HCT116 (cell line): Measurements from ENCODE around the gene WWOX. TPM values are rescaled to one million over a fixed set of nuclear protein-coding genes. Genes with fewer than 3 reads are reported as not detected.

Experiments
- ATAC-seq: fragments of 200-7000 bp; cut with Tn5 transposase; 2 replicates; pipeline ENCODE4 v1.9.1; 2020; ENCODE audit warnings: mild to moderate bottlenecking, moderate library complexity
- BruUV-seq: library from RNA; stranded (reverse); fragments of 400-500 nt; replicated peaks from 2 replicates; lab custom pipeline; 2021; lab: Mats Ljungman, UMichigan
- CTCF ChIA-PET: fragments of 300-600 bp; sonication (Branson Sonifier 250); formaldehyde crosslinking; loops from one replicate; lab custom pipeline; 2021; ENCODE audit warnings: antibody characterized with exemption; lab: Charles Lee
- POLR2A ChIA-PET: fragments of 300-600, 350-600 bp; sonication (Branson Sonifier 250); formaldehyde crosslinking; loops from one replicate; lab custom pipeline; 2021; ENCODE audit warnings: antibody characterized with exemption; lab: Charles Lee
- RAD21 ChIA-PET, 2 experiments: fragments of 300-600 bp; sonication (Branson Sonifier 250); formaldehyde crosslinking; loops; one replicate each; lab custom pipeline; 2023; ENCODE audit warnings: low total read pairs in 2 of 2; ENCODE audit not compliant: uncharacterized antibody in 2 of 2, unreplicated experiment in 2 of 2, low non-redundant PET in 1 of 2; lab: Charles Lee
- DNase-seq: peaks from one replicate; pipeline ENCODE4 v3.0.0-alpha.2; 2010; ENCODE audit warnings: low read depth, low spot score
- H2AFZ ChIP-seq: fragments of 200-600 bp; shearing (Covaris generic), sonication (generic); 2 replicates; pipeline ENCODE4 v1.6.1; 2017; ENCODE audit warnings: low read depth, mixed run types, mixed read lengths, antibody characterized with exemption, low read length; ENCODE audit not compliant: poor library complexity, severe bottlenecking
- H3K27ac ChIP-seq: 2 replicates; pipeline ENCODE4 v1.5.1; 2012; ENCODE audit warnings: low read depth, low read length
- H3K27me3 ChIP-seq: fragments of 200-600 bp; sonication (generic); 2 replicates; pipeline ENCODE4 v1.6.1; 2016; ENCODE audit warnings: mixed run types, low read length, mixed read lengths; ENCODE audit not compliant: insufficient read depth
- H3K36me3 ChIP-seq, 2 experiments: fragments of 200-500 bp in 1 of 2; fragments of 200-600 bp in 1 of 2; sonication (Bioruptor generic) in 1 of 2; sonication (generic) in 1 of 2; 2 replicates each; pipeline versions ENCODE4 v1.5.1 to v1.6.1; 2014 to 2016; ENCODE audit warnings: low read length in 2 of 2, inconsistent platforms in 1 of 2, mixed read lengths in 1 of 2, mixed run types in 1 of 2; ENCODE audit not compliant: insufficient read depth in 2 of 2, control insufficient read depth in 1 of 2
- H3K4me1 ChIP-seq, 2 experiments: fragments of 200-600 bp in 1 of 2; sonication (generic) in 1 of 2; 2 replicates each; pipeline versions ENCODE4 v1.5.1 to v1.6.1; 2012 to 2017; ENCODE audit warnings: low read length in 2 of 2, inconsistent platforms in 1 of 2, mild to moderate bottlenecking in 1 of 2, mixed read lengths in 1 of 2, mixed run types in 1 of 2, moderate library complexity in 1 of 2; ENCODE audit not compliant: insufficient read depth in 2 of 2, control insufficient read depth in 1 of 2
- H3K4me2 ChIP-seq: fragments of 200-600 bp; sonication (generic); 2 replicates; pipeline ENCODE4 v1.6.1; 2017; ENCODE audit warnings: mixed run types, low read length, mixed read lengths
- H3K4me3 ChIP-seq, 2 experiments: fragments of 200-600 bp in 1 of 2; sonication (generic) in 1 of 2; replicated peaks in 1 of 2; 2 replicates each; pipeline ENCODE4 v1.5.1; 2011 to 2016; ENCODE audit warnings: low read length in 2 of 2, control low read depth in 1 of 2, low read depth in 1 of 2, mild to moderate bottlenecking in 1 of 2, mixed read lengths in 1 of 2, mixed run types in 1 of 2
- H3K79me2 ChIP-seq: fragments of 200-600 bp; sonication (generic); 2 replicates; pipeline ENCODE4 v1.6.1; 2017; ENCODE audit warnings: mild to moderate bottlenecking, mixed run types, low read length, moderate library complexity, mixed read lengths; ENCODE audit not compliant: insufficient read depth
- H3K9ac ChIP-seq: fragments of 200-600 bp; sonication (generic); 2 replicates; pipeline ENCODE4 v1.6.1; 2016; ENCODE audit warnings: low read length, mixed read lengths
- H3K9me2 ChIP-seq: fragments of 200-600 bp; sonication (generic), shearing (Covaris generic); 2 replicates; pipeline ENCODE4 v1.6.1; 2017; ENCODE audit warnings: mixed run types, mild to moderate bottlenecking, moderate library complexity; ENCODE audit not compliant: insufficient read depth
- H3K9me3 ChIP-seq, 2 experiments: fragments of 200-500 bp in 1 of 2; fragments of 200-600 bp in 1 of 2; sonication (Bioruptor generic) in 1 of 2; sonication (generic) in 1 of 2; 2 replicates each; pipeline ENCODE4 v1.6.1; 2014 to 2017; ENCODE audit warnings: low read length in 2 of 2, mixed read lengths in 2 of 2, inconsistent platforms in 1 of 2, low read depth in 1 of 2, mild to moderate bottlenecking in 1 of 2, mixed run types in 1 of 2, moderate library complexity in 1 of 2; ENCODE audit not compliant: control insufficient read depth in 1 of 2, insufficient read depth in 1 of 2
- H4K20me1 ChIP-seq: fragments of 200-600 bp; sonication (generic), shearing (Covaris generic); 2 replicates; pipeline ENCODE4 v1.6.1; 2017; ENCODE audit warnings: mixed run types, mild to moderate bottlenecking, moderate library complexity; ENCODE audit not compliant: insufficient read depth
- ATF3 ChIP-seq: IDR thresholded peaks from 2 replicates; pipeline ENCODE4 v1.6.1; 2012
- CEBPB ChIP-seq: IDR thresholded peaks from 2 replicates; pipeline ENCODE4 v1.6.1; 2012; ENCODE audit warnings: low read depth
- CTCF ChIP-seq, 3 experiments: fragments of 200-600 bp in 1 of 3; sonication (generic) in 1 of 3; IDR thresholded peaks in 2 of 3; conservative IDR thresholded peaks in 1 of 3; 2 replicates each; pipeline ENCODE4 v1.5.1; 2012 to 2017; ENCODE audit warnings: low read depth in 2 of 3, low read length in 2 of 3, antibody characterized with exemption in 1 of 3, borderline replicate concordance in 1 of 3, control low read depth in 1 of 3, mild to moderate bottlenecking in 1 of 3, mixed read lengths in 1 of 3, mixed run types in 1 of 3, moderate library complexity in 1 of 3; ENCODE audit not compliant: insufficient read depth in 1 of 3
- EZH2 ChIP-seq: fragments of 200-600 bp; sonication (generic); IDR thresholded peaks from 2 replicates; pipeline ENCODE4 v1.6.1; 2017; ENCODE audit warnings: antibody characterized with exemption, mixed run types
- FOSL1 ChIP-seq: IDR thresholded peaks from 2 replicates; pipeline ENCODE4 v1.6.1; 2012; ENCODE audit warnings: low read depth
- JUND ChIP-seq: IDR thresholded peaks from 2 replicates; pipeline ENCODE4 v1.6.1; 2012
- RAD21 ChIP-seq: IDR thresholded peaks from 2 replicates; pipeline ENCODE4 v1.6.1; 2012; ENCODE audit warnings: low read depth, mild to moderate bottlenecking
- REST ChIP-seq: IDR thresholded peaks from 2 replicates; pipeline ENCODE4 v1.6.1; 2012; ENCODE audit warnings: low read depth
- SRF ChIP-seq: IDR thresholded peaks from 2 replicates; pipeline ENCODE4 v1.6.1; 2012; ENCODE audit warnings: low read depth
- ZBTB33 ChIP-seq: IDR thresholded peaks from 2 replicates; pipeline ENCODE4 v1.6.1; 2011; ENCODE audit warnings: mild to moderate bottlenecking, low read length, moderate library complexity; ENCODE audit not compliant: insufficient replicate concordance; ENCODE audit errors: extremely low read depth
- intact Hi-C: fragments of 100-400 bp; cut with micrococcal nuclease; formaldehyde crosslinking; loops from 2 replicates; pipeline ENCODE4 v1.10.0; 2022
- total RNA-seq: library from RNA; stranded (reverse); gene quantifications from one replicate; pipeline ENCODE4 v1.2.1, GENCODE V29; 2021; ENCODE audit not compliant: unreplicated experiment

The WWOX gene
- total RNA-seq, 1 experiment from 2014 or later = 13.7 TPM

- no peak for TF ChIP-seq CEBPB
Observed at GRCh38 chr16:78830599-78830998, 731.1 kb downstream of the WWOX start (continued).

- intact Hi-C loops = no loop called here
- DNase-seq = no peak
- Histone ChIP-seq H3K36me3 (no peaks in the 10 kb centered on the region), H3K4me1 (no peaks in the 10 kb centered on the region), H3K9me2 (no peaks in the 10 kb centered on the region), H3K9me3 (peaks cover 4 to 6% of the 10 kb centered on the region in 2 experiments; a peak in 2 of 4 replicates), H4K20me1 (no peaks in the 10 kb centered on the region), H3K79me2 (no peaks in the 10 kb centered on the region), H3K27me3 (no peaks in the 10 kb centered on the region), H3K4me2 (no peak overlapping the region), H3K27ac (no peak overlapping the region), H3K4me3 (no peak overlapping the region), H3K9ac (no peak overlapping the region), H2AFZ (no peak overlapping the region)
- ChIA-PET CTCF (no interaction called here), POLR2A (no interaction called here), RAD21 (no interaction called here)
- no TSS peak for BruUV-seq
- no peak for ATAC-seq
- no peak for TF ChIP-seq RAD21
Observed at GRCh38 chr16:78832100-78832499, 732.6 kb downstream of the WWOX start.

- Histone ChIP-seq H3K27me3 (no peaks in the 10 kb centered on the region), H3K9ac (no peak overlapping the region), H3K79me2 (no peaks in the 10 kb centered on the region), H3K27ac (no peak overlapping the region), H3K4me3 (no peak overlapping the region), H3K36me3 (no peaks in the 10 kb centered on the region), H2AFZ (no peak overlapping the region), H3K9me3 (peaks cover 0 to 4% of the 10 kb centered on the region in 2 experiments; a peak in 2 of 4 replicates), H3K4me2 (no peak overlapping the region), H3K4me1 (no peaks in the 10 kb centered on the region), H3K9me2 (no peaks in the 10 kb centered on the region), H4K20me1 (no peaks in the 10 kb centered on the region)
- ATAC-seq = no peak
- CTCF ChIA-PET = no interaction called here
- POLR2A ChIA-PET = no interaction called here
- intact Hi-C loops = no loop called here
- no TSS peak for BruUV-seq
- no peak for DNase-seq
- RAD21 ChIA-PET = no interaction called here
- TF ChIP-seq ATF3 (no peak), JUND (no peak), ZBTB33 (no peak), FOSL1 (no peak), REST (no peak), CTCF (IDR thresholded peaks at IDR 0.05 in 2 of 3, conservative IDR thresholded peaks at IDR 0.05 in 1 of 3; ENCODE audit: borderline replicate concordance in 1 of 3, insufficient read depth in 1 of 3, low read depth in 2 of 3, low read length in 2 of 3) (no peak), SRF (no peak), EZH2 (no peak)
Observed at GRCh38 chr16:78836802-78837491, 737.5 kb downstream of the WWOX start.
